K562 treated with DMSO at 1 percent for 12 hours (cell line): Measurements from ENCODE around the gene SIL1. TPM values are rescaled to one million over a fixed set of nuclear protein-coding genes. Genes with fewer than 3 reads are reported as not detected.

Experiments
- total RNA-seq: library from RNA; unstranded; fragments of 300-600 nt; gene quantifications from 2 replicates; pipeline ENCODE4 v1.2.3, GENCODE V29; 2022; ENCODE audit not compliant: insufficient read depth

The SIL1 gene
- 33.9 and 37.7 TPM in 2 replicates for total RNA-seq

DNA sequence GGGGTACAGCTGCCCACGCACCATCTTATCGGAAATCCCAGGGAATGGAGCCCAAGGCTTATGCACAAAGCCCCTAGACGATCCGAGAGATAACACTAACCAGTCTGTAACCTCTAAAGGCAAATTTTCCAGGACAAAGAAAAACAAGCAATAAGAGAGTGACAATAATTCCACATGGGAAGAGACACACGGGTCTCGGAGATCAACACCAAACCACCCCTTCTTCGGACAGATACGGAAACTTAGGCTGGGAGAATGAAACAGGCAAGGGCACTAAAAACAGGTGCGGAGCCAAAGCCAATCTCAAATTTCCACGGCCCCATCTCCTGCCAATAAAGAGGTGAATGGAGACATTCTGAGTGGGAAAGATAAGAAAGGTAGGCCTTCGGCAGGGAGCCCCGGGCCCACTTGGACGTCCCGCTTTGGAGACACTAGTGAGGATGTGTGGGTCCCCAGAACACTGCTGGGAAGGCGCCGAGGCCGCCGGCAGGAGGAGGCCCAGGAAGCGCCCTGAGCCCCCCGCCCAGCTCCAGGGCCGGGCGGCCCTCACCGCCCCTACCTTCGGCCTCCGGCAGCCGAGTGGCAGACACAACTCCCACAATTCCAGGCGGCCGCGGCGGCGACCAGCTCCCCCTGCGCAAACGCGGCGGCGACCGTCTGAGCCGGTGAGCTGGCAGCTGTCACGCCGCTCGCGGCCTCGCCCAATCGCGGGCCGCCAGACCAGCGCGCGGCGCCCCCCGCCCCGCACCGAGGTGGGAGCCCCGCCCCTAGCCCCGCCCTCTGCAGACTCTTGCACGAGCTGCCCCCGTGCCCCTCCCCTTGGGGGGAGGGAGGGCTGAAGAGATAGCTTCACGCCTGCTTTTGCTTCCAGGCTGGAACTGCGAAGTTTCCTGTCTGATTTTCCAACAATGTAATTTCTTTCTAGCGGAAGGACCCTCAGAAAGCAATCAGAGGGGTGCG is at the start of gene SIL1:
TSS of gene SIL1 (minus strand) at position 659 of the 960 bp plus-strand sequence. CDS start 70,525 bp downstream, outside the sequence.

Other genes starting within 250 kb of the SIL1 start
- 62.3 and 136 TPM in 2 replicates for gene MATR3, start 95.4 kb upstream of the SIL1 start, total RNA-seq
- 81.2 and 128 TPM in 2 replicates for gene PAIP2, start 143.5 kb upstream of the SIL1 start, total RNA-seq
- gene SLC23A1, start 184.9 kb upstream of the SIL1 start, total RNA-seq: not detected in 2 replicates
- gene MZB1, start 191.5 kb upstream of the SIL1 start, total RNA-seq: not detected in 2 replicates
- 1.5 and 3.0 TPM in 2 replicates for gene PROB1, start 196.7 kb upstream of the SIL1 start, total RNA-seq
- gene SPATA24, start 205.7 kb upstream of the SIL1 start, total RNA-seq: 9.5 TPM in 1 of 2 replicates, not detected in the other
- gene DNAJC18, start 241.2 kb upstream of the SIL1 start, total RNA-seq: 3.1 and 3.4 TPM in 2 replicates